Natural killer cell treated with Interleukin-12 subunit alpha and Interleukin-12 subunit beta and Interleukin-15 and Interleukin-18, amount 100 ng/mL, for 72 hours (primary cell): Measurements from ENCODE around the gene SH3TC1. TPM values are rescaled to one million over a fixed set of nuclear protein-coding genes. Genes with fewer than 3 reads are reported as not detected.

ENCODE experiments used
- ATAC-seq, 2 donors: fragments of 150-1000 bp; cut with Tn5 transposase in 1 of 2; sonication (Bioruptor Pico), chemical (Tn5 transposase) in 1 of 2; 2 replicates each; pipeline ENCODE4 v1.10.0; 2021
- DNase-seq: peaks from one replicate; pipeline ENCODE4 v3.0.0; 2022; ENCODE audit warnings: low spot score
- H3K27ac Mint-ChIP-seq, 2 donors: 1 replicate in 1 of 2; 2 replicates in 1 of 2; pipeline ENCODE4 v1.8.0; 2022; ENCODE audit warnings: mixed read lengths in 2 of 2, mild to moderate bottlenecking in 1 of 2, moderate library complexity in 1 of 2
- H3K27me3 Mint-ChIP-seq, 2 donors: 1 replicate in 1 of 2; 2 replicates in 1 of 2; pipeline ENCODE4 v1.8.0; 2022; ENCODE audit warnings: mixed read lengths in 2 of 2
- H3K36me3 Mint-ChIP-seq: one replicate; pipeline ENCODE4 v1.8.0; 2022; ENCODE audit warnings: mixed read lengths
- H3K4me1 Mint-ChIP-seq, 2 donors: 1 replicate in 1 of 2; 2 replicates in 1 of 2; pipeline ENCODE4 v1.8.0; 2022; ENCODE audit warnings: low read depth in 2 of 2, mixed read lengths in 2 of 2, mild to moderate bottlenecking in 1 of 2
- H3K4me3 Mint-ChIP-seq: one replicate; pipeline ENCODE4 v1.8.0; 2022; ENCODE audit warnings: mixed read lengths
- H3K9me3 Mint-ChIP-seq: 2 replicates; pipeline ENCODE4 v1.8.0; 2022; ENCODE audit warnings: mixed read lengths
- total RNA-seq, 2 donors: library from RNA; stranded (reverse); gene quantifications; one replicate each; pipeline ENCODE4 v1.2.3, GENCODE V29; 2022

SH3TC1 gene
- total RNA-seq, 2 donors from 2014 or later: 6.4 to 15.5 TPM

- ATAC-seq (no peak), DNase-seq (no peak)
- Mint-ChIP-seq H3K27ac (no peak overlapping the region), H3K36me3 (no peaks in the 10 kb centered on the region), H3K4me1 (peaks cover 0 to 3% of the 10 kb centered on the region in 2 donors), H3K4me3 (no peak overlapping the region), H3K9me3 (no peaks in the 10 kb centered on the region), H3K27me3 (peaks cover 0 to 1% of the 10 kb centered on the region in 2 donors)
Measured at GRCh38 chr4:8242782-8243560, 43.9 kb downstream of the SH3TC1 start.

- peaks cover 0 to 3% of the 10 kb centered on the region in 2 donors for H3K27me3 Mint-ChIP-seq
- peaks cover 0 to 2% of the 10 kb centered on the region in 2 donors for H3K4me1 Mint-ChIP-seq
Measured at GRCh38 chr4:8244001-8244757, 45.1 kb downstream of the SH3TC1 start.

GRCh38 chr4:8244931-8245460, 45.9 kb downstream of the SH3TC1 start:
- DNase-seq: no peak
- Mint-ChIP-seq H3K4me3 (no peak overlapping the region), H3K4me1 (no peaks in the 10 kb centered on the region), H3K9me3 (no peaks in the 10 kb centered on the region), H3K36me3 (no peaks in the 10 kb centered on the region), H3K27me3 (peaks cover 0 to 5% of the 10 kb centered on the region in 2 donors), H3K27ac (no peak overlapping the region)
- no peak for ATAC-seq

More at GRCh38 chr4:8244001-8244757, 45.1 kb downstream of the SH3TC1 start:
- Mint-ChIP-seq H3K36me3 (no peaks in the 10 kb centered on the region), H3K9me3 (no peaks in the 10 kb centered on the region), H3K4me3 (no peak overlapping the region), H3K27ac (no peak overlapping the region)
- DNase-seq (no peak), ATAC-seq (no peak)

GRCh38 chr4:8245884-8246833, 47.1 kb downstream of the SH3TC1 start:
- DNase-seq (no peak), ATAC-seq (no peak)
- no peak overlapping the region for H3K27ac Mint-ChIP-seq
- no peaks in the 10 kb centered on the region for H3K9me3 Mint-ChIP-seq
- no peaks in the 10 kb centered on the region for H3K4me1 Mint-ChIP-seq
- H3K36me3 Mint-ChIP-seq: no peaks in the 10 kb centered on the region
- H3K4me3 Mint-ChIP-seq: no peak overlapping the region
- H3K27me3 Mint-ChIP-seq: peaks cover 0 to 5% of the 10 kb centered on the region in 2 donors

GRCh38 chr4:8247047-8247930, 48.2 kb downstream of the SH3TC1 start:
- no peak for DNase-seq
- Mint-ChIP-seq H3K36me3 (no peaks in the 10 kb centered on the region), H3K9me3 (no peaks in the 10 kb centered on the region), H3K27ac (no peak overlapping the region), H3K4me3 (no peak overlapping the region), H3K4me1 (no peaks in the 10 kb centered on the region), H3K27me3 (peaks cover 0 to 5% of the 10 kb centered on the region in 2 donors)
- ATAC-seq: no peak

GRCh38 chr4:8248091-8248490, 49.0 kb downstream of the SH3TC1 start:
- no peak for ATAC-seq
- Mint-ChIP-seq H3K4me3 (no peak overlapping the region), H3K9me3 (no peaks in the 10 kb centered on the region), H3K36me3 (no peaks in the 10 kb centered on the region), H3K27me3 (peaks cover 0 to 5% of the 10 kb centered on the region in 2 donors), H3K27ac (no peak overlapping the region), H3K4me1 (no peaks in the 10 kb centered on the region)
- DNase-seq: no peak

- no peak for DNase-seq
- Mint-ChIP-seq H3K4me1 (no peaks in the 10 kb centered on the region), H3K27me3 (peaks cover 0 to 5% of the 10 kb centered on the region in 2 donors), H3K4me3 (no peak overlapping the region), H3K9me3 (no peaks in the 10 kb centered on the region), H3K27ac (no peak overlapping the region), H3K36me3 (no peaks in the 10 kb centered on the region)
- ATAC-seq: no peak
Measured at GRCh38 chr4:8250227-8250626, 51.1 kb downstream of the SH3TC1 start.

GRCh38 chr4:8250637-8251036, 51.5 kb downstream of the SH3TC1 start:
- no peak overlapping the region for H3K27ac Mint-ChIP-seq
- no peak overlapping the region for H3K4me3 Mint-ChIP-seq
- no peak for DNase-seq
- peaks cover 0 to 5% of the 10 kb centered on the region in 2 donors for H3K27me3 Mint-ChIP-seq
- H3K4me1 Mint-ChIP-seq: no peaks in the 10 kb centered on the region
- H3K36me3 Mint-ChIP-seq: no peaks in the 10 kb centered on the region
- ATAC-seq: no peak
- H3K9me3 Mint-ChIP-seq: no peaks in the 10 kb centered on the region

GRCh38 chr4:8251110-8251883, 52.2 kb downstream of the SH3TC1 start:
- Mint-ChIP-seq H3K4me3 (no peak overlapping the region), H3K27me3 (peaks cover 0 to 5% of the 10 kb centered on the region in 2 donors), H3K9me3 (no peaks in the 10 kb centered on the region), H3K4me1 (no peaks in the 10 kb centered on the region), H3K27ac (no peak overlapping the region), H3K36me3 (no peaks in the 10 kb centered on the region)
- ATAC-seq (no peak), DNase-seq (no peak)

- Mint-ChIP-seq H3K36me3 (no peaks in the 10 kb centered on the region), H3K27me3 (peaks cover 0 to 5% of the 10 kb centered on the region in 2 donors), H3K4me1 (no peaks in the 10 kb centered on the region), H3K9me3 (no peaks in the 10 kb centered on the region), H3K27ac (no peak overlapping the region), H3K4me3 (no peak overlapping the region)
- ATAC-seq: no peak
- no peak for DNase-seq
Measured at GRCh38 chr4:8252301-8253173, 53.4 kb downstream of the SH3TC1 start.

GRCh38 chr4:8254076-8254475, 55.0 kb downstream of the SH3TC1 start:
- Mint-ChIP-seq H3K4me1 (no peaks in the 10 kb centered on the region), H3K36me3 (no peaks in the 10 kb centered on the region), H3K9me3 (no peaks in the 10 kb centered on the region), H3K27ac (no peak overlapping the region), H3K4me3 (no peak overlapping the region), H3K27me3 (peaks cover 0 to 2% of the 10 kb centered on the region in 2 donors)
- no peak for DNase-seq
- ATAC-seq: no peak
